HG03280 (cell line): ENCODE results near the gene CCL5.

Source experiments
- ATAC-seq: cut with Tn5 transposase; IDR thresholded peaks from one replicate; pipeline ENCODE4 v1.9.1; 2021; ENCODE audit warnings: mild to moderate bottlenecking, moderate library complexity; ENCODE audit not compliant: unreplicated experiment

CCL5 gene

GRCh38 chr17:35868737-35869136 is 11.4 kb downstream of the CCL5 start, which contains the start of gene HEATR9:
Gene HEATR9 (minus strand): TSS chr17:35868891. CDS start chr17:35868742, 149 bp downstream.
- no peak for ATAC-seq

GRCh38 chr17:35867574-35867973 is 12.6 kb downstream of the CCL5 start:
- no peak for ATAC-seq

DNA sequence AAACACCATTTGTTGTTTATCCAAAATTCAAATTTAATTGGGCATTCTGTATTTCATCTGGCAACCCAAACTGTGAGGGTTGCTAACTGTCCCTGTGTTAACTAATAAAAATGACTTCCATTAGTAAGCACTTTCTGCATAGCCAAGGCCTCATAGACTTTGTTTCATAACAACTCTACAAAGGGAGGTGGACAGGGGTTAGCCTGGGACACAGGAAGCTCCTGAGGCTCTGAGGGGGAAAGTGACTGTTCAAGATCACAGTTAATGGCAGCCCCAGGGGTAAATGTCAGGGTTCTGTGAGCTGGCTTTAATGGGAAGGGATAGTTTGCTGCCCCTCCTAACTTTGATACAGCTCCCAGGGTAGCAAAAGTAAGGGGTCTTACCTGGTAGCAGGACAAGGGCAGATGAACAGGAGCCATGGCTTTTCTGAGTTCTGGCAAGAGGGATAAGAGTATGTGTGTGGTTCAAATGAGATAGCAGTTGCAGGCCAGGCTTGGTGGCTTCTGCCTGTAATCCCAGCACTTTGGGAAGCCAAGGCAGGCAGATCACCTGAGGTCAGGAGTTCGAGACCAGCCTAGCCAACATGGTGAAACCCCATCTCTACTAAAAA is 13.7 kb downstream of the CCL5 start:
- ATAC-seq, result no peak

- ATAC-seq, result no peak
Observed at GRCh38 chr17:35865412-35866340, 14.5 kb downstream of the CCL5 start.

DNA sequence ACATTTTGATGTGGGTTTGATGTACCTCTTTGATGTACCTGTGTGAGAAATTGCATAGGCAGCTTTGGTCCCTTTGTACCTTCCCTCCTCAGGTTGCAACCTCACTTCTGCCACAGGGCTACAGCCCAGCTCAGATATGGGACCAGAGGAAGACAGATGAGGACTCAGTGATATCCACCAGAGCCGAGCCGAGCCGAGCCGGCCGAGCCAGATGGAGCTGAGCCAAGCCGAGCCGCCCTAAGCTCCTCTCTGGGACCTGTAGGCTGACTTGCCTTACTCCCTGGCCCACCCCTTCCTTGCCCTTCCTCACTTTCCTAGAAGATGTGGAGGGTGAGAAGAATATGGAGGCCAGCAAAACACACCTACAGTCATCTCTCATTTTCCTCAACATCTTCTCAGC is 15.3 kb downstream of the CCL5 start:
- ATAC-seq, result no peak

DNA sequence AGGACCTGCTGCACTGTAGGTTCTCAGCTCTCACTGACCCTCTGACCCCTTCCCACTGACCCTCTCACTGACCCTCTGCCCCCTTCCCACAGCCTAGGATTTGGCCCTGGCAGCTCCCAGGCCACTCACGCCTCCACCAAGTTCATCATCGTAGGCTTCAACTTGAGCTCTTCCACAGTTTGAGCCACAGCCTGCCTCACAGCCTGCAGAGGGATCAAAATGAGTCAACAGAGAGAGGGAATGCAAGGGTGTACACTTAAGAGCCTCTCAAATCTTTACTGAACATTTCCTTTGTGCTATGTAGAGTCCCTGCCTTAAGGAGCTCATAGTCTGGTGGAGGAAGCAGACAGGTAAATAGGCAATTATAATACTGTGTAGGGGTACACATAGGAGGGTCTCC is 23.6 kb downstream of the CCL5 start:
- no peak for ATAC-seq

DNA sequence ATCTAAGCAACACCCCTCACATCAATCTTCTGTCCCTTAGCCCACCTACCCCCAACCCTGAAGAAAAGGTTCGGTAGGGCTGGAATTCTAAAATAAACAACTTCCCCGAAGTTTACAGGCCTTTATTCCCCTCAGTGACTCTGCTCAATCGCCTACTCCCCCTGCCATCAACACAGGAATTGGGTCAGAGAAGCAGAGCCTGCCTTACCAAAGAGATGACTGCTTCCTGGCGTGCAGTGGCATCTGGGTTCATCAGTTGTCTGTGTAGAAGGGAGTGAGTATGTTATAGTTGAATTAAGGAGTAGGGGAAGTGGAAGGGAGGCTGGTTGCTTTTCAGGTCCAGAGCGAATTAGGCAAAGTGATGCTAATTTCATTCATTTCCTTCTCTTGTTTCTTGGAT is 24.2 kb downstream of the CCL5 start:
- no peak for ATAC-seq

DNA sequence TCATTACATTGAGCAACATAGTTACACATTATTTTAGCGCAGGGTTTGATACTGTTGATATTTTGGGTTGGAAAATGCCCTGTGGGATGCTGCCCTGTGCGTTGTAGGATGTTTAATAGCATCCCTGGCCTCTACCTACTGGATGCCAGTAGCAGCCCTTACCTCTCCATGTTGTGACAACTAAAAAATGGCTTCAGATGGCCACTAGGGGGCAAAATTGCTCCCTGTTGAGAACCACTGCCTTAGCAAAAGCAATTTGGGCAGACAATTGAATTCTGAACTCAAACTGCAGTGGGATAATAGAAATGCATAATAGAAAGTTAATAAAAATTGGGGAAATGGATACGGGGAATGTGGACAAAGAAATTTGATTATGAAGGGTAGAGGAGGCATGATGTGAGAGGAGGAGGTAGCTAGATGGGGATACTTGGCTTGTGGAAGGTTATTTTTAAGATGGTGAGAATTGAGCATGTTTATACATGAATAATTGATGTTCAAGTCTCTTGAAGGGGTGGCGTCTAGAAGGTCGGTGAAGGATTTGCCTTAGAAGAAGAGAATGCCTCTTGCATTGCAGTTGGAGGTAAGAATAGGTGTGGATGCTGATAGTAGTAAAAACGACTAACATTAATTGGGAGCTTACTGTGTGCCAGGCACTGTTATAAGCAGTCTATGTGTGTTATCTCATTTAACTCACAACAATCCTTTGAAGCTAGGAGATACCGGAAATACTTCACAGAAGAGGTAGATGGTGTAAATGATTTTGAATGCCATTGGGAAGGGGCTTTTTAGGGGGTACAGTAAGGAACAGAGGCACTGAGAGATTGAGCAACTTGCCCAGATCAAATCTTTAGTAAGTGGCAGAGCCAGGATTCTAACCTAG is 30.5 kb downstream of the CCL5 start:
- ATAC-seq, result peak; percentile 47

- ATAC-seq, result no peak
Observed at GRCh38 chr17:35847633-35848373, 32.4 kb downstream of the CCL5 start.

DNA sequence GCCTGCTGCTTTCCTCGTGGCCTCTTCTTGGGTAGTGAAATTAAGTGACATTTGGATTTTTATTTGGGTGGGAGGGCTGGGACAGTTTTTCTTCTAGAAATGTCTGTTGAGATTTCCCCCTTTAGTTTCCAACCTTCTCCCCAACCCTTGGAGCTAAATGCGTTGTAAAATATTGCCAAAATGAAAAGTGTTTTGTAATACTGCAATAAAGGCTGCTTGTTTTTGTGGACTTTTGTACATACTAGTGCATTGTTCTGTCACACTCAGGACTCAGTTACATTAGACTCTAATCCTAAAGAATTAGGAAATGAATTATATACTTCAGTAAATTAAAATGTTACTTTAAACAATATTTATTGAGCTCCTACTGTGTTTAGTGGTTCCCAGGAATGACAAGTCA is 33.2 kb downstream of the CCL5 start:
- no peak for ATAC-seq

GRCh38 chr17:35846055-35846809 is 33.9 kb downstream of the CCL5 start:
- no peak for ATAC-seq

DNA sequence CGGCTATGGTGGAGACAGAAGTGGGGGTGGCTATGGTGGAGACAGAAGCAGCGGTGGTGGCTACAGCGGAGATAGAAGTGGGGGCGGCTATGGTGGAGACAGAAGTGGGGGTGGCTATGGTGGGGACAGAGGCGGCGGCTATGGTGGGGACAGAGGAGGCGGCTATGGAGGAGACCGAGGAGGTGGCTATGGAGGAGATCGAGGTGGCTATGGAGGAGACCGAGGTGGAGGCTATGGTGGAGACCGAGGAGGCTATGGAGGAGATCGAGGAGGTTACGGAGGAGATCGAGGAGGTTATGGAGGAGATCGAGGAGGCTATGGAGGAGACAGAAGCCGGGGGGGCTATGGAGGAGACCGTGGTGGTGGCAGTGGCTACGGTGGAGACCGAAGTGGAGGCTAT is 35.6 kb downstream of the CCL5 start:
- no peak for ATAC-seq

- no peak for ATAC-seq
Observed at GRCh38 chr17:35843698-35844097, 36.5 kb downstream of the CCL5 start.

DNA sequence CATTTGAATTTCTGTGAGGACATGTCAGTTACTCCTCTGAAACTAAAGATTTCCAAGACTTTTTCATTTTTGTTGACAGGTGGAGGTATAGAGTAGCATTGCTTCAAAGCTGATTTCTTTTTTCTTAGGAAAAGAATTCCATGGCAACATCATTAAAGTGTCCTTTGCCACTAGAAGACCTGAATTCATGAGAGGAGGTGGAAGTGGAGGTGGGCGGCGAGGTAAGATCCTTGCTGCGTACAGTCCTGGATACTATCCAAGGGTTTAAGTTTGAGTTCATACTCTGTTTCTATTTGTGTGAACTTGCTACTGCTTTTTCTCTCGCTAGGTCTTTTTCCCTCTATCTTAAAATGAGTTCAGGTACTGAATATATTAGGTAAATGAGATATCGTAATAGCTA is 37.9 kb downstream of the CCL5 start:
- no peak for ATAC-seq

GRCh38 chr17:35841505-35841904 is 38.7 kb downstream of the CCL5 start:
- no peak for ATAC-seq

DNA sequence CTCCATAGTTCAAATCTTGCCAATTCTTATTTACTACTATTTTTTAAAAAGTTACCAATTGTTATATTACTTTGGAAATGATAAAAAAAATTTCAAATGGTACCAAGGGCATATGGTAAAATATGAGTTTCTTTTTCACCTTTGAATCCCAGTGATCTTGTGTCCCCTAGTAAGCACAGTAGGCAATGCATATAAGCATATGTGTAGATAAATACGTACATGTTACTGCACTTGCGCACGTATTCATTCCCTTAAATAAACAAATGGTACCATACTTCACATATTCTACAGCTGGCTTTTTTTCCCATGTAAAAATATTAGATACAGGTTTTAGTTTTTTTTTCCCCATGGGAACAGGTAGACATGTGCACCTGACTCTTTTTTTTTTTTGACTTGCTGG is 39.1 kb downstream of the CCL5 start:
- no peak for ATAC-seq

DNA sequence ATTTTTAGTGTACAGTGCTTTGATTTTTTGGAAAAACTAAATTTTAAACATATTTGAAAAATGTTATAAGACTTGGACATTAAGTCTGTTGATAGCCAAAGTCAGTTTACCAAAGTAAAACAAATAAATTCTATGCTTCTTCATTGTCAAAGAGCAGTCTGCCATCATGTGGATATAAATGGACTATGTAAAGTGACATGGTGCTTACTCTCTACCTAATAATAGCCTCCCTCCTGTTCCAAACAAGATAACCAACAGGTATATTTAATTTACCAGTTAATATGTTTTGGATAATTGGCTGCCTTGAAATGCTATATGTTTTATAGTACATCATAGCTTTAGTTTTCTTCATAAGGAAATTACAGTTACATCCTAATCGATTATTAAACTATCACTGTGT is 55.0 kb downstream of the CCL5 start:
- ATAC-seq, result no peak
